HG02588 (cell line): Measurements from ENCODE around the gene CDH18.

Experiments used
- ATAC-seq: cut with Tn5 transposase; IDR thresholded peaks from one replicate; pipeline ENCODE4 v1.9.1; 2021; ENCODE audit warnings: mild to moderate bottlenecking, moderate library complexity; ENCODE audit not compliant: unreplicated experiment

CDH18 gene

DNA sequence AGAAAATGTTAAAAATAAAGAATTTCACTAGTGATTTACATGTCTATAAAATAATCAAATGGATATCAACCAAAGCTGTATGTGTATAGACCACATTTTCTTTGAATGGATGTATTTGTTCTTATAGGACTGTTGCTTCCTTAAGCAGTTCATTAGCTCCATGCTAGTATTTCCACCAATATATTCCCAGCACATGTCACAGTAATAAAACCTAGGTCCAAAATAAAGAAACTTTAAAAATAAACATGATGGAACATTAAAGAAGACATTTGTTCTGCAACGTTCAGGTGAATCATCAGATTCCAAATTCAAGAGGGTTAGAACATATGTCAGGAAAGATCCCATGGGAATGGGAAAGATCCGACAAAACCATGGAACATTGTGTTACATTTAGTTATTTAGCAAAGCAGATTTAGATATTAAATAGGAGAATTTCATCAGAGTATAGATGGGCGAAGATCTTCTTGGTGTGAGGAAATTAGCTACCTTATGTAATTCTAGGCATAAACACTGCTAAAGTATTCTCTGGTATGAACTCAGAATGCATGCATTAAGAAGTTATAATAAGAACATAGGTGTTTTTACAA, 490.7 kb downstream of the CDH18 start:
- no peak for ATAC-seq

DNA sequence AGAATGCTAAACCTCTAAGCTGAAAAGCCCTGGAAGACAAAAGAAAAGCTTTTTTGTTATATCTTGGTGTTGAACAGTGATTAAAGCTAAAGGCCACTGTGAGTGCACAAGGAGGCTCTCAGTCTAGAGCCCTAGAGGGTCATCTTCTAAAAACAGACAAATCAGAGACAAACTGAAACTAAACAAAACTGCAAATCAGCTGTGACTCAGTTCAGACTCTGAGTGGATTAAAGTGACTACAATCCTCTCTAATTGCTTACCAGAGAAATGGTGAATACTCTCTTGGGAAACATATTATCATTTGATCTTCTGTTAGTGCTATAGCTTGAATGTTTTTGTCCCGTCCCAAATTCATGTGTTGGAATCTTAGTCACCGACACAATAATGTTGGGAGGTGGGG, 491.9 kb downstream of the CDH18 start:
- ATAC-seq = no peak

DNA sequence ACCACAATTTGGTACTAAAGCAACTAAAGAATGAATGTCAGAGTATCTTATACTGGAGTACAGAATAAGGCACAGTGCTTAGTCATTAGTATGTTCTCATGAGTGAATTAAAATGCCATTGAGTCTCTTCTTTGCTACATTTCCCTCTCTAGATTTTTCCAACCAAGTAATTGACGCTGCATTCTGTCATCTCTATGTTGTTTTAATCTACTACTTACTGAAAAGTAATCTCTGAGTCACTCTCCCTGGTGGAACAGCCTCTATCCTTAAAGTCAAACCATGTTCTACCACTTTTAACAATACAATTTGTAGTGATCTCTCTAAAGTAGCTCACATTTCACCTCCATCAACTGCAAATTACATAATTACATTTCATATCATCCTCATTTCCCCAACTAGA, 495.1 kb downstream of the CDH18 start:
- ATAC-seq = no peak

DNA sequence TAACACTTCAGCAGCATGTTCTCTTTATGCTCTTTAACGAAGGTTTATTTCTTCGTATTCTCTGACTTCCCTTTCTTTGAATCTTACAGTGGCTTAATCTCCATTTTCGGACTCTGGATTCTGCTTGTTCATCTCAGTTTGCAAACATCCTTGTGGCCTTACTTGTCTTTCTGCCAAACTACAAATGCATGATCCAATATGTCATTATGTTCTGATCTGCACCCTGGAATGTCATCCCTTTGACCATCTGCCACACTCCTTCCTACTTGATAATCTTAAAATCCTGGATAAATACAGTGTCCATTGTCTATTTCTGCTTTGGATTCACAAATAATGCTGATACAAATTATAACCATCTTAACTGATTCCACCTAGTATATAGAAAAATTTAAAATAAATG, 499.2 kb downstream of the CDH18 start:
- ATAC-seq = no peak

DNA sequence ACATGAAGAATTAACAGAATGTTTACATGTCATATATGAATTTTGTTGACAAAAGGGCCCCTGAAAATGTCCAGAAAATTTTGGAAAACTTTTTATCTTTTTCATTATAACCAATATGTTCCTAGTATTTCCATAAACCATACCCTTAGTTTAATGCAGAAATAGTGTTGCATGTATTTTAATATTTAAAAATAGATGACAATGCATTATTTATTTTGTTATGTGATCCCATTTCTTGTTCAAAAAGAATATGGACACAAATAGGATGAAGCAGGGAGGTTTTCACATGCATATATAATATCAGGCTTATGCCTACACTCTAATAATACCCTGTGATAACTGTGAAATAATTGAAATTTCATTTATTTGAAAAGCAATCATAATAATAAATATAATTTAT, 500.5 kb downstream of the CDH18 start:
- no peak for ATAC-seq

DNA sequence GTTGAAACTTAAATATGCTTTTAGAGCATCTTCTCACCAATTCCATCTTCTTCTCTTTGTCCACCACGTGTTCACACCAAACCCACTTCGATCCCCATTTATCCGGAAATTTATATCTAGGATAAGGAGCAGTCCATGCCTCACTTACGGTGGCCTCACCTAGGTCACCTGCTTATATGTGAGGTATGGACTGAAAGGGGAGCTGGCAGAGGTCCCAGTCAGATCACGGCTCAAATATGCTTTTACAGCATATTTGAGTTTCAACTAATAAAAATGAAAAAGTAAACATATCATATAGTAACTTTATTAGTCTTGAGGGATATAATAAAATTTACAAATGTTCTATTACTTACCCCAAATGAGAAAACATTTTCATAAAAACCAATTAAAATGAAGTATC, 508.4 kb downstream of the CDH18 start:
- no peak for ATAC-seq

DNA sequence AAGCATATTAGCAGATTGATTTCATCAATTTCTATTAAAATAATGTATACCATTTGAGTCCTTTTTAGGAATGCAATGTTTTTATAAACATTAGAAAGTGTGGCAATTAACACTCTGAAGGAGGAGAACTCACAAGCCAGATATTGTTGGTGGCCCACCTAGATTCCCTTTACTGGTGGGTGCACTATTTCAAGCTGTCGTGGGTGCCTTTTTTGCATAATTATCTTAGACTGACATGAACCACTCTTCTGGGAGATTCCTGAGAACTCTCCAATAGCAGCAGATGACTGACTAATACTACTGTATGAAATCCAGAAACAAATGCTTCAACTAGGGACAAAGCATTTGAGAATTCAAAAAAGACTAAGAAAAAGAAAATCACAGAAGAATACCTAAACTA, 526.0 kb downstream of the CDH18 start:
- no peak for ATAC-seq

DNA sequence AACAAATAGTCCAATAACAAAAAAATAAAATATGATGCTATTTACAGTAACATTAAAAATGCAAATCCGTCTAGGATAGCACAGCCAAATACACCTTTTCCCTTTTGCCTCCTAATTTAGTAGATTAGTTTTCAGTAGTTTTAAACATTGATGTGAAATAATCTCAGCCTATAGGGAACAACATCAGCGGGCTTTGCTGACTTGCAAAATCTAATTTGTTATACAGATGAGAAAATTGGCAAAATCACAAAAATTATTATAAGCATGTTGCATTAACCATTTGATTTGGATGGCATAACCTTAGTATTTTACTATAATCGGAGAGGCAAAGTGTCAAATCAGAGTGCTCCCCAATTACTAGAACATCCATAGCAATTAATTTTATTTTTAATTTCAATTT, 563.5 kb downstream of the CDH18 start:
- ATAC-seq = no peak
